ENCODE results near the gene TSPEAR. TPM values are rescaled to one million over a fixed set of nuclear protein-coding genes. Genes with fewer than 3 reads are reported as not detected.

Gene TSPEAR
- total and polyA plus RNA-seq, 2 of the 13 experiments (the other 11 are each of a cell fraction or from before 2014, with no cell fraction given), result 0.07 to 0.32 TPM

GRCh38 chr21:44615466-44615865 lies 95.9 kb downstream of the TSPEAR start:
- in situ Hi-C loops (cut with HindIII; ENCODE audit: extremely low pct_ligation_motif_present, low pct_unique_long_range_greater_than_20kb) (no loop called here), intact Hi-C loops (cut with micrococcal nuclease; ENCODE audit: unreplicated experiment) (no loop called here)
- no peak overlapping the region for H3K4me3 ChIP-seq (replicated peaks in 1 of 3; ENCODE audit: insufficient read depth in 1 of 3, low read depth in 2 of 3, low read length in 3 of 3)
- H3K4me1 ChIP-seq (ENCODE audit: insufficient read depth, low read length), result no peaks in the 10 kb centered on the region
- 51% methylated on average over 7 of the region's 8 CpGs for whole genome bisulfite sequencing (ENCODE audit: low lambda C conversion rate)
- H3K27me3 ChIP-seq (ENCODE audit: control insufficient read depth in 1 of 2, insufficient read depth in 2 of 2, low read length in 2 of 2), result peaks cover 1 to 28% of the 10 kb centered on the region in 2 experiments; a peak in 3 of 5 replicates
- H3K79me2 ChIP-seq (ENCODE audit: insufficient read depth, low read length), result no peaks in the 10 kb centered on the region
- H3K9me3 ChIP-seq (ENCODE audit: low read length), result peaks cover 17% of the 10 kb centered on the region; the same call in 1 of the 2 replicates
- H3K9ac ChIP-seq (ENCODE audit: insufficient read depth, low read depth, low read length), result no peak overlapping the region
- no peaks in the 10 kb centered on the region for H3K36me3 ChIP-seq (replicated peaks in 1 of 2; ENCODE audit: control insufficient read depth in 1 of 2, insufficient read depth in 2 of 2, low read length in 2 of 2)
- ATAC-seq (no peak), FAIRE-seq (no peak), DNase-seq (ENCODE audit: low spot score) (no peak)
- no peaks in the 10 kb centered on the region for H4K20me1 ChIP-seq (ENCODE audit: insufficient read depth, low read length)
- BruUV-seq (replicated peaks), result no TSS peak
- POLR2A ChIA-PET, result no interaction called here
- no peak overlapping the region for H2AFZ ChIP-seq (ENCODE audit: low read length)
- TF ChIP-seq PLRG1 (conservative IDR thresholded peaks at IDR 0.05) (no peak), ATF7 (IDR thresholded peaks at IDR 0.05) (no peak), ATF7 (CRISPR knock-in tag; IDR thresholded peaks at IDR 0.05) (no peak)
- CTCF ChIA-PET (ENCODE audit: low intra/inter-chr PET ratio, low total read pairs), result no interaction called here
- H3K4me2 ChIP-seq (ENCODE audit: low read depth, low read length), result no peak overlapping the region
- H3K27ac ChIP-seq (ENCODE audit: extremely low read length, insufficient read depth, low read length), result no peak overlapping the region

GRCh38 chr21:44614961-44615391 lies 96.4 kb downstream of the TSPEAR start:
- no peak overlapping the region for H3K4me3 ChIP-seq (replicated peaks in 1 of 3; ENCODE audit: insufficient read depth in 1 of 3, low read depth in 2 of 3, low read length in 3 of 3)
- intact Hi-C loops (cut with micrococcal nuclease; ENCODE audit: unreplicated experiment), result no loop called here
- ChIA-PET CTCF (ENCODE audit: low intra/inter-chr PET ratio, low total read pairs) (no interaction called here), POLR2A (no interaction called here)
- WGBS (ENCODE audit: low lambda C conversion rate), result 80% methylated on average over 27 of the region's 28 CpGs
- H3K79me2 ChIP-seq (ENCODE audit: insufficient read depth, low read length), result no peaks in the 10 kb centered on the region
- H4K20me1 ChIP-seq (ENCODE audit: insufficient read depth, low read length), result no peaks in the 10 kb centered on the region
- in situ Hi-C loops (cut with HindIII; ENCODE audit: extremely low pct_ligation_motif_present, low pct_unique_long_range_greater_than_20kb), result no loop called here
- H3K4me2 ChIP-seq (ENCODE audit: low read depth, low read length), result no peak overlapping the region
- ATAC-seq (no peak), DNase-seq (ENCODE audit: low spot score) (no peak), FAIRE-seq (no peak)
- H3K27me3 ChIP-seq (ENCODE audit: control insufficient read depth in 1 of 2, insufficient read depth in 2 of 2, low read length in 2 of 2), result peaks cover 1 to 28% of the 10 kb centered on the region in 2 experiments; a peak in 3 of 5 replicates
- H3K4me1 ChIP-seq (ENCODE audit: insufficient read depth, low read length), result no peaks in the 10 kb centered on the region
- peaks cover 22% of the 10 kb centered on the region; the same call in 1 of the 2 replicates for H3K9me3 ChIP-seq (ENCODE audit: low read length)
- no peak overlapping the region for H3K9ac ChIP-seq (ENCODE audit: insufficient read depth, low read depth, low read length)
- H3K36me3 ChIP-seq (replicated peaks in 1 of 2; ENCODE audit: control insufficient read depth in 1 of 2, insufficient read depth in 2 of 2, low read length in 2 of 2), result no peaks in the 10 kb centered on the region
- no peak overlapping the region for H2AFZ ChIP-seq (ENCODE audit: low read length)
- BruUV-seq (replicated peaks), result no TSS peak
- no peak overlapping the region for H3K27ac ChIP-seq (ENCODE audit: extremely low read length, insufficient read depth, low read length)
- no peak for TF ChIP-seq ZNF710 (CRISPR knock-in tag; IDR thresholded peaks at IDR 0.05; ENCODE audit: borderline replicate concordance)
- no peak for TF ChIP-seq ZHX1 (CRISPR knock-in tag; IDR thresholded peaks at IDR 0.05; ENCODE audit: low read depth)
- no peak for TF ChIP-seq FIP1L1 (IDR thresholded peaks at IDR 0.05; ENCODE audit: borderline replicate concordance, insufficient read depth, low read depth, low read length)
- no peak for TF ChIP-seq MBNL3 (CRISPR knock-in tag; conservative IDR thresholded peaks at IDR 0.05)
- TF ChIP-seq PATZ1 (CRISPR knock-in tag; IDR thresholded peaks at IDR 0.05), result no peak
- no peak for TF ChIP-seq PAX8 (CRISPR knock-in tag; IDR thresholded peaks at IDR 0.05; ENCODE audit: borderline replicate concordance)
- TF ChIP-seq ZNF597 (CRISPR knock-in tag; IDR thresholded peaks at IDR 0.05), result no peak
